ENCODE results near the gene SPRED1.

DNA sequence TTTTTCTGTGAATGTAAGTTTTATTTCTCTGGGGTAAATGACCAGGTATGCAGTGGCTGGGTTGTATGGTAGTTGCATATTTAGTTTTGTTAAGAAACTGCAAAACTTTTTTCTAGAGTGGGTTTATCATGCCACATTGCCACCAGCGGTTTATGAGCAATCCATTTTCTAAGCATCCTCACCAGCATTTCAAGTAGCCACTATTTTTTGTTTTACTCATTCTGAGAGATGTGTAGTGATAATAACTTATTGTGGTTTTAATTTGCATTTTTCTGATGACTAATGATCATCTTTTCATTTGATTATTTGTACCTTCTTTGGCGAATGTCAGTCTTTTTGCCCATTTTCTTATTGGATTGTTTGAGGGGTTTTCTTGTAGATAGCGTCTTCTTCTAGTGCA lies 56.2 kb downstream of the SPRED1 start:
- TF ChIP-seq, protein P1, sequence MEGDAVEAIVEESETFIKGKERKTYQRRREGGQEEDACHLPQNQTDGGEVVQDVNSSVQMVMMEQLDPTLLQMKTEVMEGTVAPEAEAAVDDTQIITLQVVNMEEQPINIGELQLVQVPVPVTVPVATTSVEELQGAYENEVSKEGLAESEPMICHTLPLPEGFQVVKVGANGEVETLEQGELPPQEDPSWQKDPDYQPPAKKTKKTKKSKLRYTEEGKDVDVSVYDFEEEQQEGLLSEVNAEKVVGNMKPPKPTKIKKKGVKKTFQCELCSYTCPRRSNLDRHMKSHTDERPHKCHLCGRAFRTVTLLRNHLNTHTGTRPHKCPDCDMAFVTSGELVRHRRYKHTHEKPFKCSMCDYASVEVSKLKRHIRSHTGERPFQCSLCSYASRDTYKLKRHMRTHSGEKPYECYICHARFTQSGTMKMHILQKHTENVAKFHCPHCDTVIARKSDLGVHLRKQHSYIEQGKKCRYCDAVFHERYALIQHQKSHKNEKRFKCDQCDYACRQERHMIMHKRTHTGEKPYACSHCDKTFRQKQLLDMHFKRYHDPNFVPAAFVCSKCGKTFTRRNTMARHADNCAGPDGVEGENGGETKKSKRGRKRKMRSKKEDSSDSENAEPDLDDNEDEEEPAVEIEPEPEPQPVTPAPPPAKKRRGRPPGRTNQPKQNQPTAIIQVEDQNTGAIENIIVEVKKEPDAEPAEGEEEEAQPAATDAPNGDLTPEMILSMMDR (IDR thresholded peaks at IDR 0.05) = no peak
- TF ChIP-seq CBX2 (IDR thresholded peaks at IDR 0.05; ENCODE audit: borderline replicate concordance, low read depth) (no peak), POLR2A (IDR thresholded peaks at IDR 0.05; ENCODE audit: low read length) (no peak), JUNB (IDR thresholded peaks at IDR 0.05) (no peak)
- TF ChIP-seq, protein P2, sequence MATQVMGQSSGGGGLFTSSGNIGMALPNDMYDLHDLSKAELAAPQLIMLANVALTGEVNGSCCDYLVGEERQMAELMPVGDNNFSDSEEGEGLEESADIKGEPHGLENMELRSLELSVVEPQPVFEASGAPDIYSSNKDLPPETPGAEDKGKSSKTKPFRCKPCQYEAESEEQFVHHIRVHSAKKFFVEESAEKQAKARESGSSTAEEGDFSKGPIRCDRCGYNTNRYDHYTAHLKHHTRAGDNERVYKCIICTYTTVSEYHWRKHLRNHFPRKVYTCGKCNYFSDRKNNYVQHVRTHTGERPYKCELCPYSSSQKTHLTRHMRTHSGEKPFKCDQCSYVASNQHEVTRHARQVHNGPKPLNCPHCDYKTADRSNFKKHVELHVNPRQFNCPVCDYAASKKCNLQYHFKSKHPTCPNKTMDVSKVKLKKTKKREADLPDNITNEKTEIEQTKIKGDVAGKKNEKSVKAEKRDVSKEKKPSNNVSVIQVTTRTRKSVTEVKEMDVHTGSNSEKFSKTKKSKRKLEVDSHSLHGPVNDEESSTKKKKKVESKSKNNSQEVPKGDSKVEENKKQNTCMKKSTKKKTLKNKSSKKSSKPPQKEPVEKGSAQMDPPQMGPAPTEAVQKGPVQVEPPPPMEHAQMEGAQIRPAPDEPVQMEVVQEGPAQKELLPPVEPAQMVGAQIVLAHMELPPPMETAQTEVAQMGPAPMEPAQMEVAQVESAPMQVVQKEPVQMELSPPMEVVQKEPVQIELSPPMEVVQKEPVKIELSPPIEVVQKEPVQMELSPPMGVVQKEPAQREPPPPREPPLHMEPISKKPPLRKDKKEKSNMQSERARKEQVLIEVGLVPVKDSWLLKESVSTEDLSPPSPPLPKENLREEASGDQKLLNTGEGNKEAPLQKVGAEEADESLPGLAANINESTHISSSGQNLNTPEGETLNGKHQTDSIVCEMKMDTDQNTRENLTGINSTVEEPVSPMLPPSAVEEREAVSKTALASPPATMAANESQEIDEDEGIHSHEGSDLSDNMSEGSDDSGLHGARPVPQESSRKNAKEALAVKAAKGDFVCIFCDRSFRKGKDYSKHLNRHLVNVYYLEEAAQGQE (IDR thresholded peaks at IDR 0.05) = no peak

Measured in A549 (cell line).